Central memory CD4-positive, alpha-beta T cell (primary cell): Measurements from ENCODE around the gene EVL.
"Not testable (repeated sequence)": the region's sequence is repeated elsewhere in the genome, so short reads cannot be mapped to it uniquely, and the experiment has no call there.

Experiments used
- DNase-seq: peaks from one replicate; pipeline ENCODE4 v3.0.0; 2022

Gene EVL

GRCh38 chr14:100038065-100038464 is 27.2 kb upstream of the EVL start:
- DNase-seq: no peak

- no peak for DNase-seq
Measured at GRCh38 chr14:100039903-100040302, 25.3 kb upstream of the EVL start.

GRCh38 chr14:100041271-100041670 is 24.0 kb upstream of the EVL start:
- DNase-seq: no peak

- DNase-seq: no peak
Measured at GRCh38 chr14:100042286-100042685, 22.9 kb upstream of the EVL start.

GRCh38 chr14:100045642-100046344 is 19.4 kb upstream of the EVL start:
- DNase-seq: no peak

GRCh38 chr14:100047600-100047999 is 17.6 kb upstream of the EVL start:
- no peak for DNase-seq

- DNase-seq: peak; percentile 23
Measured at GRCh38 chr14:100048786-100049185, 16.4 kb upstream of the EVL start.

GRCh38 chr14:100049220-100049619 is 16.0 kb upstream of the EVL start:
- no peak for DNase-seq

GRCh38 chr14:100051103-100051502 is 14.1 kb upstream of the EVL start:
- no peak for DNase-seq

GRCh38 chr14:100051543-100051942 is 13.7 kb upstream of the EVL start:
- DNase-seq: no peak

GRCh38 chr14:100052819-100053218 is 12.4 kb upstream of the EVL start:
- no peak for DNase-seq

GRCh38 chr14:100054316-100055075 is 10.7 kb upstream of the EVL start:
- no peak for DNase-seq

- no peak for DNase-seq
Measured at GRCh38 chr14:100056431-100056830, 8.8 kb upstream of the EVL start.

GRCh38 chr14:100056964-100057795 is 8.0 kb upstream of the EVL start:
- peak; percentile 61 for DNase-seq

GRCh38 chr14:100058777-100059437 is 6.3 kb upstream of the EVL start:
- no peak for DNase-seq

- DNase-seq: no peak
Measured at GRCh38 chr14:100059438-100059781, 5.8 kb upstream of the EVL start.

- DNase-seq: no peak
Measured at GRCh38 chr14:100060760-100061159, 4.5 kb upstream of the EVL start.

GRCh38 chr14:100062590-100062989 is 2.6 kb upstream of the EVL start:
- no peak for DNase-seq

- no peak for DNase-seq
Measured at GRCh38 chr14:100063314-100063941, 1.8 kb upstream of the EVL start.

GRCh38 chr14:100064335-100065092 is 708 bp upstream of the EVL start:
- DNase-seq: not testable (repeated sequence)

GRCh38 chr14:100065942-100066574 is 836 bp downstream of the EVL start:
- peak; percentile 87 for DNase-seq
